Astrocyte (in vitro differentiated cells and primary cell): ENCODE data around the gene MIS18A.

Experiments used
- CTCF ChIP-seq: IDR thresholded peaks from 2 replicates; pipeline ENCODE4 v1.5.1; 2011; ENCODE audit warnings: low read depth, mild to moderate bottlenecking, inconsistent platforms, low read length, moderate library complexity; ENCODE audit not compliant: insufficient read depth
- EZH2 ChIP-seq: IDR thresholded peaks from 2 replicates; pipeline ENCODE4 v1.6.1; 2012; ENCODE audit warnings: mild to moderate bottlenecking, low read length, inconsistent platforms; ENCODE audit not compliant: insufficient read depth

- TF ChIP-seq CTCF (no peak), EZH2 (no peak)
These were observed 40.2 kb upstream of the MIS18A start for GRCh38 chr21:32319012-32319411.
